OCI-M1 (cell line): ENCODE results near the gene DCLK1.

Experiments
- DNase-seq: peaks from one replicate; lab custom pipeline; 2025; lab: John Stamatoyannopoulos, UW

The DCLK1 gene

GRCh38 chr13:35761440-35762252, 369.5 kb downstream of the DCLK1 start:
- DNase-seq, result no peak

GRCh38 chr13:35760735-35761281, 370.4 kb downstream of the DCLK1 start:
- peak; percentile 89 for DNase-seq

GRCh38 chr13:35747594-35747993, 383.6 kb downstream of the DCLK1 start:
- no peak for DNase-seq

DNA sequence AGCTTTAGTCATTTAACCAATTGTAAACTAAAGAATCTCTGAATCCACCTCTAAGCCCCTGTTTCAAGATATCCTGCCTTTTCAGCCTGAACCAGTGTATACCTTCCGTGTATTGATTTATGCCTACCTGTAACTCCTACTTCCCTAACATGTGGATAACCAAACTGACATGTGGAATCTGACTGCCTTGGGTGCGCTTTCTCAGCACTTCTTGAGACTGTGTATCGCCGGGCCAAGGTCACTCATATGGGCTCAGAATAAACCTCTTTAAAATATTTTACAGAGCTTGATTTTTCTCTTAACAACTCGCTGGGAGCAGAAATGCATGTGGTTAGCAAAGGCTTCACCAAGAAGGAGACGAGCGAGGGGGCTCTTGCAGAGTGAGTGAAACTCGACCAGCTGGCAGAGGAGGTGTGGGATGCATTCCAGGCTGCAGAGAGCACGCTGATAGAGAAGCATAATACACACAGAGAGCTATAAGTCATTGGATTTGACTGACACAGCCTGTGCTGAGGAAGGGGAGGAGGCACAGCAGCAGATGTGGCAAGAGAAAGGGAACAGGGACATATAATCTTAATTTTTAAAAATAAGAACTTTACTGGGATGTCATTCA, 386.5 kb downstream of the DCLK1 start:
- peak; percentile 73 for DNase-seq

DNA sequence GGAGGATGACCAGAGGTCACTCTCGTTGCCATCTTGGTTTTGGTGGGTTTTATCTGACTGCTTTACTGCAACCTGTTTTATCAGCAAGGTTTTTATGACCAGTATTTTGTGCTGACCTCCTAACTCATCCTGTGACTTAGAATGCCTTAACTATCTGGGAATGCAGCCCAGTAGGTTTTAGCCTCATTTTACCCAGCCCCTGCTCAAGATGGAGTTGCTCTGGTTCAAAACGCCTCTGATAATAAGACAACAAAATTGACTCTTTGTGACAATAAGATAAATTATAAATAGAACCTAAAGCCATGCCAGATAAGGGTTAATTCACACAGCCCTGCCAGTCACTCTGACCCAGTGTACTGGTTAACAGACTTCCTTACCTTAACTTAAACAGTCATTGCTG, 387.0 kb downstream of the DCLK1 start:
- peak; percentile 56 for DNase-seq

DNA sequence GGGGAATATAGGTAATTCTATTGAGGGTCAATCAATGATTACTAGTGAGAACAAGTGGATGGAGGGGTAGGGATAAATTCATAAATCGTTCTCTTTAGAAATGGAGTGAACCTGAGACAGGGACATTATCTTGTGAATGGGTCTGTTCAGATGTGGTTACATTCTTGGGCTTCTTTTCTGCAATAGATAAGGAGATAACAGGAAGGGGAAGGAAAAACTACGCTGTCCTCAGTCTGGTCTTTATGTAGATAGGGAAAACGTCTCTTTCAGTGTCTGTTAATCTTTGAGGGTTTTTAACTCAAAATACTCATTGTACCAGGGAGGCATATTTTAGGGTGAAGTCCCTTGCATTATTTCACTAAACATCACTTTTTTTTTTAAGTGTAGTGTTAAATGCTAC, 388.0 kb downstream of the DCLK1 start:
- peak; percentile 93 for DNase-seq

DNA sequence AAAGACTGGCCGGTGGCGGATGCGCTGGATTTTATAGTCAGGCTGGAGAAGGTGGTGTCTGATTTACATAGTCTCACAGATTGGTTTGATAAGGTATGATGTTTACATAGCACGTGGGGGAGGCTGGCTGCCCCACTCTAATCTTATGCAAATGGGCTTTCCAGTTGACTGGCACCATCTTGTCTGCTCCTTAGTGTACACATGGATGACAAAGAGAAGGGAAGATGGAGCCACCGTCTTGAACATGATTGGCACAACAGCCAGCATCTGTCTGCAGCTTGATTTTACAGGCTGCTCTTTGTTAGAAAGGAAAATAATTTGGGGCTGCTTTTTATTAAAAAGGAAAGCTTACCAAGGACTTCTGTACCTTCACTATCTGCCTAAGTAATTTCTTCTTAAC, 389.5 kb downstream of the DCLK1 start:
- no peak for DNase-seq

- DNase-seq, result no peak
Observed at GRCh38 chr13:35736876-35737275, 394.3 kb downstream of the DCLK1 start.

- no peak for DNase-seq
Observed at GRCh38 chr13:35733827-35734226, 397.4 kb downstream of the DCLK1 start.

- no peak for DNase-seq
Observed at GRCh38 chr13:35732565-35732964, 398.6 kb downstream of the DCLK1 start.

- no peak for DNase-seq
Observed at GRCh38 chr13:35731471-35731870, 399.7 kb downstream of the DCLK1 start.

DNA sequence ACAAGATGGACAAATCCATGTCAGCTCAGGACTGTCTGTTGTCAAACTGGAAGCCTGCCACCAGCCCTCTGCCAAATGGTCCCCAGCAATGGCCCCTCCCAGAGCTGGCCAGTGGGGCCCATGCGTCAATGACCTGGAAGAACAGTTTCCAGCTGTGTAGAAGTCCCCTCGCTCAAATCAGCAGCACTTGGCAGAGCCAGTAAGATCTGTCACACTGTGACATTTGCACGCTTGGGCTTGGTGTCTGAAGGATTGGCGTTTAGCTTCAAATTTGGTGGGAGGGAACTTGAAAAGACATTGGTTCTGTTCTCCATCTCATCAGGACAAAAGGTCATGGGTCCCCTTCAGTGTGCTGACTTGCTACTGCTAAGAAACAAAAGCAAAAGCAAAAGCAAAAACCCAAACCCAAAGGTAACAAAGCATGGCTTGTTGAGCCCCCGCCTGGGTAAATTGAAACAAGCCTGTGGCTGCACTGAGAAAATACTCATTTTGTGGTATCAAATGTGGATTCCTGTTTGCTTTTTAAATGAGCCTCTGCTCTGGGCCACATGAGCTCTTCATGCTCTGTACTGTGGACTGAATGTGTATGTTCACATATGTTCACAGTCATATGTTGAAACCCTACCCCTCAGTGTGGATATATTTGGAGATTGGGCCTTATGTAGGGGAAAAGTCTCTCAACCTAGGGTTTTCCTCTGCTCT, 401.1 kb downstream of the DCLK1 start:
- DNase-seq, result peak; percentile 47

DNA sequence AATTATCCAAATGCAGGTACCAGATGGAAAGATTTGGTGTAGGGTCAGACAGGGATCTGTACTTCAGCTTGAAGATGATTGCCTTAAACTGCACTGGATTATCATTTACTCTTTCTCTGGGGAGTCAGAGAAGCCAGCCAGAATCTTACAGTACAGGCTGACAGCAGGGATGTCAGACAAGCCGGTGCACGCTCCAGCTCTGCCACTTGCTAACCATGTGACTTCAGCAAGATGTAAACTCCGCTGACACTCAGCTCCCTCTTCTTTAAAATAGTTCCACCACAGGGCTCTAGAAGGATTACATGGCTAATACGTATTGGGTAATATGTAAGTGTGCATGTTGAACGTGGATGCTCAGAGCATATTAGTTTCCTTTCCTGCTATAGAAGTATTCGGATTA, 403.3 kb downstream of the DCLK1 start:
- no peak for DNase-seq

DNA sequence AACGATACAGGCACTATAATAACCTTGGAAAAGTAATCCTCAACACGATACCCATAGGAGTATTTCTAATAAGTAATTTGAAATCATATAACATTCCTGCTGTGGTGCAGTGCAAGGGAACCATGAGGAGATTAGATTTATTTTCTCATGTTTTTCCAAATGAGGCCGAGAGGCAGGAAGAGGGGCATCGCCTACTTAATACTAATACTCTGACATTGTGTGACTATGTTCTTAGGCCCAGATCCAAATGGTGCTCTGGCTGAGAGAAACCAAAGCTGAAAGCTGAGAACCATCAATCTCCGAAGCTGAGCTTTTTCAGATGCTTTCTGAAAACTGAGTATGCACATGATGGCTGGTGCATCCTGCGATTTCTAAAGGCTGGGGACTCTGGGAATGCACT, 406.7 kb downstream of the DCLK1 start:
- DNase-seq, result no peak

GRCh38 chr13:35723821-35724220, 407.4 kb downstream of the DCLK1 start:
- DNase-seq, result peak; percentile 94

- peak; percentile 83 for DNase-seq
Observed at GRCh38 chr13:35723053-35723461, 408.1 kb downstream of the DCLK1 start.

DNA sequence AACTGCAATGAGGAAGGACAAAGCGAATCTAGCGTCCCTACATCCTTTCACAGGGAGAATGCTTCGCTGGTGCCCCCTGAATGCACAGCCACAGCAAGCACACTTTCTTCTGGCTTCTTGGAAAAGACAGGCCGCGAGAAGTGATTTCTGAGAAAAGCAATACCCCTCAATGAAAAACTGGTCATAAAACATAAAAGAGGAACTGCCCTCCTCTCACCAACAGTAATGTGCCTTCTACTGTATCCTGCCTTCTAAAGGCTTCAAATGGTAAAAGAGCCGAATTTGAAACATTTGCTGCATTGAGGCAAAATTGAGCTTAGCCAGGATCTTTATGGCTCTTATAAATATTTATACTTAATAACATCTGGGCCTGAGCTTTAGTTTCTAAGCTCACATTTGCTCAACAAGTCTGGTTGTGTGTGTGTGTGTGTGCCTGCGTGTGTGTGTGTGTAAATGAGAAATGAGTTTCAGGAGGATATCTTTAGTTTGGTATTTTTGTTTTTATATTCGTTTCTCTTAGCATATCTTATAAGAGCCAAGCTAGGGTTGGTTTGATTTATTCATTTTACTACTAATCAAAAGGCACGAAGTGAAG, 408.6 kb downstream of the DCLK1 start:
- DNase-seq, result peak; percentile 98

GRCh38 chr13:35720690-35721554, 410.3 kb downstream of the DCLK1 start:
- peak; percentile 82 for DNase-seq

GRCh38 chr13:35720290-35720689, 410.9 kb downstream of the DCLK1 start:
- no peak for DNase-seq
